ENCODE data around the gene KIAA1549.

DNA sequence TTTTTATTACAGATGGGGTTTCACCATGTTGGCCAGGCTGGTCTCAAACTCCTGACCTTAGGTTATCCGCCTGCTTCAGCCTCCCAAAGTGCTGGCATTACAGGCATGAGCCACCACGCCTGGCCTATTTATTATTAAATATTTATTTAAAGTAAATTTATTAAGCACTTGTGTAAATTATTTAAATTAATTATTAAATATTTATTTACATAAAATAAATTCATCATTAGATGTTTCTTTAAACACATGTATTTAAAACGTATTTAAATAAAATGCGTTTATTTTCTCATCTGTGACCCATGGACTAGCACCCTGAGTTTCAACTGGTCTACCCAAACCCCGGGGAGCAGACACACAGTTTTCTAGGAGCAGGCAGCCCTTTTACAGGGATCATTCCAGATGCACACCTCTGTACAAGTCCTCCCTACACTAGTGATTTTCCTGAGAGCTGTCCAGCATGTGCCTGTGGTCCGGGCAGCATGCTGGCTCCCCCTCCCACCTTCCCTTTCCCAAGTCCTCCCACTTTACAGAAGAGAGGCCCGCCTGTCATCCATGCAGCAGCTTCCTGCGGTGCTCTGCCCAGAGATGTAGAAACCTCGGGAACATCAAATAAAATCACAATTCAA lies 94.0 kb downstream of the KIAA1549 start:
- no peak for TF ChIP-seq EP300 (IDR thresholded peaks at IDR 0.05)
- TF ChIP-seq, protein P1, sequence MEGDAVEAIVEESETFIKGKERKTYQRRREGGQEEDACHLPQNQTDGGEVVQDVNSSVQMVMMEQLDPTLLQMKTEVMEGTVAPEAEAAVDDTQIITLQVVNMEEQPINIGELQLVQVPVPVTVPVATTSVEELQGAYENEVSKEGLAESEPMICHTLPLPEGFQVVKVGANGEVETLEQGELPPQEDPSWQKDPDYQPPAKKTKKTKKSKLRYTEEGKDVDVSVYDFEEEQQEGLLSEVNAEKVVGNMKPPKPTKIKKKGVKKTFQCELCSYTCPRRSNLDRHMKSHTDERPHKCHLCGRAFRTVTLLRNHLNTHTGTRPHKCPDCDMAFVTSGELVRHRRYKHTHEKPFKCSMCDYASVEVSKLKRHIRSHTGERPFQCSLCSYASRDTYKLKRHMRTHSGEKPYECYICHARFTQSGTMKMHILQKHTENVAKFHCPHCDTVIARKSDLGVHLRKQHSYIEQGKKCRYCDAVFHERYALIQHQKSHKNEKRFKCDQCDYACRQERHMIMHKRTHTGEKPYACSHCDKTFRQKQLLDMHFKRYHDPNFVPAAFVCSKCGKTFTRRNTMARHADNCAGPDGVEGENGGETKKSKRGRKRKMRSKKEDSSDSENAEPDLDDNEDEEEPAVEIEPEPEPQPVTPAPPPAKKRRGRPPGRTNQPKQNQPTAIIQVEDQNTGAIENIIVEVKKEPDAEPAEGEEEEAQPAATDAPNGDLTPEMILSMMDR (IDR thresholded peaks at IDR 0.05): no peak
